Endothelial cell of umbilical vein (primary cell): ENCODE measurements around the gene DGCR8. TPM values are rescaled to one million over a fixed set of nuclear protein-coding genes. Genes with fewer than 3 reads are reported as not detected.

Experiments used
- BruUV-seq: library from RNA; stranded (reverse); fragments of 400-500 nt; replicated peaks from 2 replicates; lab custom pipeline; 2021; lab: Mats Ljungman, UMichigan
- CTCF ChIA-PET: fragments of 300-600, 350-600 bp; sonication (Branson Sonifier 250); formaldehyde crosslinking; loops from one replicate; lab custom pipeline; 2021; ENCODE audit warnings: antibody characterized with exemption, inconsistent platforms; lab: Charles Lee
- POLR2A ChIA-PET: fragments of 300-600, 350-600 bp; sonication (Branson Sonifier 250); formaldehyde crosslinking; loops from one replicate; lab custom pipeline; 2021; ENCODE audit warnings: antibody characterized with exemption, inconsistent platforms; lab: Charles Lee
- DNase-seq: peaks from one replicate; pipeline ENCODE4 v3.0.0-alpha.2; 2011; ENCODE audit warnings: low read depth, low spot score
- FAIRE-seq: peaks from 2 replicates; lab custom pipeline; 2011; peaks lifted over from hg19 to GRCh38; lab: Jason Lieb, UNC
- H2AFZ ChIP-seq: 2 replicates; pipeline ENCODE4 v1.6.0; 2012; ENCODE audit warnings: low read depth, low read length, control low read depth, inconsistent platforms
- H3K27ac ChIP-seq: 2 replicates; pipeline ENCODE4 v1.5.1; 2011; ENCODE audit warnings: low read depth, mild to moderate bottlenecking, control low read depth, low read length, moderate library complexity; ENCODE audit not compliant: insufficient read depth
- H3K27me3 ChIP-seq, 2 experiments: 2 replicates each; pipeline versions ENCODE4 v1.6.0 to v1.6.1; 2011; ENCODE audit warnings: low read length in 2 of 2, mixed read lengths in 1 of 2; ENCODE audit not compliant: control insufficient read depth in 2 of 2, insufficient read depth in 2 of 2
- H3K36me3 ChIP-seq, 2 experiments: 2 replicates in 1 of 2; 3 replicates in 1 of 2; pipeline ENCODE4 v1.5.1; 2011; ENCODE audit warnings: low read length in 2 of 2, mild to moderate bottlenecking in 1 of 2, moderate library complexity in 1 of 2; ENCODE audit not compliant: control insufficient read depth in 2 of 2, insufficient read depth in 2 of 2; ENCODE audit errors: extremely low read depth in 1 of 2
- H3K4me1 ChIP-seq: 3 replicates; pipeline ENCODE4 v1.5.1; 2011; ENCODE audit warnings: mild to moderate bottlenecking, low read length; ENCODE audit not compliant: control insufficient read depth, insufficient read depth; ENCODE audit errors: extremely low read depth
- H3K4me2 ChIP-seq: 2 replicates; pipeline ENCODE4 v1.6.1; 2011; ENCODE audit warnings: low read length, control low read depth, mixed read lengths; ENCODE audit not compliant: insufficient read depth
- H3K4me3 ChIP-seq, 3 experiments: fragments of 200-600 bp in 1 of 3; sonication (generic), shearing (Covaris generic) in 1 of 3; replicated peaks in 1 of 3; 2 replicates each; pipeline ENCODE4 v1.5.1; 2011 to 2016; ENCODE audit warnings: control low read depth in 3 of 3, low read length in 3 of 3, mild to moderate bottlenecking in 2 of 3, inconsistent platforms in 1 of 3, low read depth in 1 of 3, moderate library complexity in 1 of 3; ENCODE audit not compliant: insufficient read depth in 1 of 3
- H3K79me2 ChIP-seq: 2 replicates; pipeline ENCODE4 v1.6.0; 2012; ENCODE audit warnings: low read length, inconsistent platforms; ENCODE audit not compliant: control insufficient read depth, insufficient read depth
- H3K9ac ChIP-seq: replicated peaks from 2 replicates; pipeline ENCODE3; 2011; ENCODE audit warnings: low read length, control low read depth; ENCODE audit not compliant: insufficient read depth; ENCODE audit errors: extremely low read depth
- H3K9me1 ChIP-seq: replicated peaks from 3 replicates; pipeline ENCODE4 v1.6.0; 2011; ENCODE audit warnings: mild to moderate bottlenecking, low read length; ENCODE audit not compliant: control insufficient read depth, insufficient read depth; ENCODE audit errors: extremely low read depth
- H3K9me3 ChIP-seq: replicated peaks from 2 replicates; pipeline ENCODE4 v1.5.1; 2012; ENCODE audit warnings: low read length, inconsistent platforms; ENCODE audit not compliant: control insufficient read depth, insufficient read depth
- H4K20me1 ChIP-seq: replicated peaks from 2 replicates; pipeline ENCODE3; 2011; ENCODE audit warnings: mild to moderate bottlenecking, low read length; ENCODE audit not compliant: control insufficient read depth, insufficient read depth; ENCODE audit errors: extremely low read depth
- EZH2 ChIP-seq: IDR thresholded peaks from 2 replicates; pipeline ENCODE4 v1.6.1; 2012; ENCODE audit warnings: borderline replicate concordance, low read depth, mild to moderate bottlenecking, moderate library complexity, low read length, inconsistent platforms; ENCODE audit not compliant: severe bottlenecking
- FOS ChIP-seq: IDR thresholded peaks from 2 replicates; pipeline ENCODE4 v1.6.1; 2011; ENCODE audit warnings: mild to moderate bottlenecking, low read length, moderate library complexity, borderline replicate concordance; ENCODE audit not compliant: insufficient read depth
- GATA2 ChIP-seq: IDR thresholded peaks from 2 replicates; pipeline ENCODE4 v1.7.0; 2011; ENCODE audit warnings: low read depth, mild to moderate bottlenecking, moderate library complexity, mixed read lengths, low read length; ENCODE audit not compliant: insufficient read length, insufficient read depth
- JUN ChIP-seq: IDR thresholded peaks from 2 replicates; pipeline ENCODE4 v1.6.1; 2011; ENCODE audit warnings: borderline replicate concordance, low read depth; ENCODE audit not compliant: insufficient read length, insufficient read depth
- POLR2A ChIP-seq: IDR thresholded peaks from 2 replicates; pipeline ENCODE4 v1.6.1; 2012; ENCODE audit warnings: low read depth, mild to moderate bottlenecking, control low read depth, low read length
- POLR2AphosphoS5 ChIP-seq: IDR thresholded peaks from 2 replicates; pipeline ENCODE4 v1.6.1; 2012; ENCODE audit warnings: low read depth, mild to moderate bottlenecking, control low read depth, low read length, moderate library complexity; ENCODE audit not compliant: insufficient read depth
- dilution Hi-C: fragments of 300-500 bp; cut with MboI; formaldehyde crosslinking; loops from one replicate; pipeline ENCODE4 v1.15.0; 2019; ENCODE audit warnings: low sequenced_read_pairs; ENCODE audit not compliant: extremely low pct_ligation_motif_present
- intact Hi-C: fragments of 100-400 bp; cut with micrococcal nuclease; formaldehyde crosslinking; loops from one replicate; pipeline ENCODE4 v1.10.0; 2022
- polyA plus RNA-seq, 4 experiments: library from polyadenylated mRNA; depleted of rRNA in 3 of 4; stranded (reverse) in 3 of 4; unstranded in 1 of 4; fragments of >200 nt; gene quantifications; 2 replicates each; pipeline versions ENCODE4 v1.2.1 to v1.2.3, GENCODE V29; 2011 to 2012; ENCODE audit warnings: missing spikeins in 1 of 4
- total RNA-seq: library from RNA; stranded (reverse); gene quantifications from 2 replicates; pipeline ENCODE4 v1.2.3, GENCODE V29; 2021
- TF ChIP-seq, protein P1 (sequence below): IDR thresholded peaks from 2 replicates; pipeline ENCODE4 v1.6.1; 2011; ENCODE audit not compliant: insufficient read depth, insufficient read length

The DGCR8 gene
- total and polyA plus RNA-seq, 2 donors (not counting 3 experiments of a cell fraction or from before 2014, with no cell fraction given), result 32.7 to 64.2 TPM

DNA sequence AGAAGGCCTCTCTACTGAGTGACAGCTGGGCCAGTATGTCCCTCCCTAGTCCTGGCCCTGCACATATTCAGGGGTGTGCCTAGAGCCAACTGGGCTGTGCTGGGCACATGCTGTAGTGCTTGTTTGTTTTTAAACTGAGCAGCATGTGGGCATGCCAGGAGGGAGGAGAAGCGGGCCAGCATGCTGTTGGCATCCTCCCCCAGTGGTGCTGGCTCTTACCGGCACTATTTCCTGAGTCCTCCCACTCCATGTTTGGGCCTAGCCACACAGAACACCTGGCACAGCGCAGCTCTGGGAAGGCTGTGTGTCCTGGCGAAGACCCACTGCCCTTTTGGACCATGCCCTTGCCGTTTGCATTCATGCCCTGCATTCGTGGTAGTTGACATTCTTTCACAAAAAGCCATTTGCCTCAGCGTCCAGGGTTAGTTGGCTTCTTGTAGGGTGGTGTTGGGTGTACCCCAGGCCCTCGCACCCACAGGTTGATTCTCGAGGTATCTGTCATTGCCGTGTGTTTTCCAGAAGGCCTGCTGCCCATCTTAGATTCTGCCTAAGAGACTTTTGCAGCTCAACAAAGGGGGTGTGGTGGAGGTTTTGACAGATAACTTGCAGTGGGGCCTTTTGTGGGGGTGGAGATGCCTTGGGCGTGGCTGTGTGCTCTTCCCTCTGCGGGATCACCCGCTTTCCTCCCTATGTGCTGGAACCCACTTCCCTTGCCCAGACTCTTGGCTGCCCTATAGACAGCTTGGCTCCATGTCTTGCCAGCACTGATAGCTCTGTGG lies 13.6 kb downstream of the DGCR8 start:
- Histone ChIP-seq H4K20me1 (no peaks in the 10 kb centered on the region), H3K27ac (no peak overlapping the region), H3K4me2 (no peak overlapping the region), H3K9me3 (no peaks in the 10 kb centered on the region), H3K9ac (no peak overlapping the region), H3K4me3 (no peak overlapping the region), H3K4me1 (no peaks in the 10 kb centered on the region), H3K36me3 (peaks cover 61 to 68% of the 10 kb centered on the region in 2 experiments), H3K9me1 (no peaks in the 10 kb centered on the region), H3K27me3 (no peaks in the 10 kb centered on the region), H2AFZ (no peak overlapping the region), H3K79me2 (peaks cover 45% of the 10 kb centered on the region)
- BruUV-seq, result no TSS peak
- FAIRE-seq (no peak), DNase-seq (no peak)
- CTCF ChIA-PET, result no interaction called here
- POLR2A ChIA-PET, result no interaction called here
- intact Hi-C loops, result no loop called here
- dilution Hi-C loops, result no loop called here
- TF ChIP-seq FOS (no peak), GATA2 (no peak), POLR2A (no peak), EZH2 (no peak), JUN (no peak), POLR2AphosphoS5 (no peak)
- TF ChIP-seq, protein P1, sequence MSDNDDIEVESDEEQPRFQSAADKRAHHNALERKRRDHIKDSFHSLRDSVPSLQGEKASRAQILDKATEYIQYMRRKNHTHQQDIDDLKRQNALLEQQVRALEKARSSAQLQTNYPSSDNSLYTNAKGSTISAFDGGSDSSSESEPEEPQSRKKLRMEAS, result no peak
